HG03103 (cell line): ENCODE results near the gene COL5A1.
"Not testable (repeated sequence)": the region's sequence is repeated elsewhere in the genome, so short reads cannot be mapped to it uniquely, and the experiment has no call there.

Experiments used
- ATAC-seq: cut with Tn5 transposase; IDR thresholded peaks from one replicate; pipeline ENCODE4 v1.9.1; 2021; ENCODE audit warnings: low read depth; ENCODE audit not compliant: unreplicated experiment

Gene COL5A1

DNA sequence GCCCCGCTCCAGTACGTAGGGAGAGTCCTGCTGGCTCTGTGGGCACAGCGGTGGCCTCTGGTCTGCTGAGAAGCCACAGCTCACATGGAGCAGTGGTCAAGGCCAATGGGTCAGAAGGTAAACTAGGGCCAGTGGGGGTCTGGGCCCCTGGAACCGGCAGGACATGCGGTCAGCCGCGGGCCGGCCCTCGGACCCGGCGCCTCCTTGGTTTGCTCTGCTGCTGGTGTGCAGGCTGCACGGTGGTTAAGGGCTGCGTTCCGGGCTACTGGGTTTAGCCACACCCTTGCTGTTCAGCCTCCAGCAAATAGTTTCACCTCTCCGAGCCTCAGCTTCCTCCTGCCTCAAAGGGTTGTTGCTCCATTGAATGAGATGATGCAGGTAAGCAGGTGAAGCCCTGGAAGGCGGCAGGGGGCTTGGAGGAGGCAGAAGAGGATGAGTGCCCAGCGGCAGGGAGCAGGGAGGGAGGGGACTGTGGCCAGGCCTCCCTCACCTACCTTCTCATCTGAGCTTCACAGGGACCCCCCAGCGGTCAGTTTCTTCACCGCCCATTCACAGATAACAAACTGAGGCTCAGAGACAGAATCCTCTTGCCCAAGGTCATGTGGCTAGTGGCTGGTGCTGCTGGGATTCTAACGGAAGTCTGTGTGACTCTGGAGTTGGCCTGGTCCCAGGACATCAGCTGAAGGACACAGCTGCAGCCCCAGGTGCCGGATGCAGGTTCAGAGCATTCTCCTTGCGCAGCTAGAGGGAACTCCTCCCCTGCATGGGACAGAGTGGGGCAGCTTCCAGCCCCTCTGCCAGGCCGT, 3.7 kb upstream of the COL5A1 start:
- no peak for ATAC-seq

DNA sequence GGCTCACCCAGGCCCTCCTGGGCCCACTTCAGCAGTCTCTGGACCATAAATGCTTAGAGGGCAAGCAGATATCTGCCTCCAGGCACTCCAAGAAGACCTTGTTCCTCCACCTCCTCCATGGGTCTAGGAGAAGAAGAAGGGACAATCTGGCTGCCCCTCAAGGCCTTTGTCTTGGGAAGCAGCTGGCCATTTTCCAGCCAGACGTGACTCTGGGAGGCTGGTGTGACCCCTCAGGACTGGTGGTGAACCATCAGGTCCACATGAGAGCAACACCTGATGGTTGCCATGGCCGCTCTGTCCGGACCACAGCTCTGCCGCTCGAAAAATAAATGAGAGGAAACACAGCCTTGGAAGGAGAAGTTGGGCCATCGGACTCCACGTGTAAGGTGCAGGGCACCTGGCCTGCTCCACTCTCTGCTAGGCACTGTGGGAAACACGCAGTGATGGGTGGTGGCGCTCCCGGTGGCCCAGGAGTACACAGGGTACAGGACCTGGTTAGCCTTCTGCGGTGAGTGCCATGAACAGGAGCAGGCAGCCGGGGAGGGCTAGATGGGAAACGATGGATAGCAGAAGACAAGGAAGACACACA, 3.0 kb upstream of the COL5A1 start:
- ATAC-seq = no peak

DNA sequence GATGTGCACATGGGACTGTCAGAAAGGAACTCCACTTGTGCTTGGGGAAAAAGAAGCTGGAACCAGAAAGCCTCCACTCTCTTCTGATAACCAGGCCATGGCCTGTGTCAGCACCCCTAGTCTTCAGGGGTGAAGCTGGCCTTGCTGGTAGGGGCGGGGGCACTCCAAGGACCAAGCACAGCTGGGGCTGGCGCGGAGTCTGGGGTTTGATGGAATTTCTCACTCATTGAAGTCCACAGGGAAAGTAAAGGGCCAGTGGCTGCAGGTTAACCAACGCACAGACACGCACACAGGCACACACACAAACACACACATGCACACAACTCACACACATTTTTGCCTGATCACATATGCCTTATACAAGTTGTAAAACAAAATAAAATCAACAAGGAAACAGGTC, 1.6 kb upstream of the COL5A1 start:
- ATAC-seq = no peak

GRCh38 chr9:134640506-134641172, 964 bp upstream of the COL5A1 start:
- ATAC-seq = no peak

DNA sequence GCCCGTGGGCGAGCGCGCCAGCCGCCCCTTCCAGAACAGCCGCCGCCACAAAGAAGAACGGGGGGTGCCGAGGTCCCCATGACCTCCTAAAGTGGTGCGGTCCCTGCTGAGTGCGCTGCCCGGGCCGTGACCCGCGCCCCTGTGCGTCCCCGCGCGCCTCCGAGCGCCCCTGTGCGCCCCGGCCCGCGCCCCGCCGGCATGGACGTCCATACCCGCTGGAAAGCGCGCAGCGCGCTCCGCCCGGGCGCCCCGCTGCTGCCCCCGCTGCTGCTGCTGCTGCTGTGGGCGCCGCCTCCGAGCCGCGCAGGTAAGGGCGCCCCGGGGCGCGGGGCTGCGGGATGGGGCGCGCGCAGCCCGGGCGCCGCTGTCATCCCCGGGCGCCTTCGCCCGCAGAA, 384 bp downstream of the COL5A1 start:
- ATAC-seq = no peak

- no peak for ATAC-seq
Measured at GRCh38 chr9:134642385-134643181, 980 bp downstream of the COL5A1 start.

DNA sequence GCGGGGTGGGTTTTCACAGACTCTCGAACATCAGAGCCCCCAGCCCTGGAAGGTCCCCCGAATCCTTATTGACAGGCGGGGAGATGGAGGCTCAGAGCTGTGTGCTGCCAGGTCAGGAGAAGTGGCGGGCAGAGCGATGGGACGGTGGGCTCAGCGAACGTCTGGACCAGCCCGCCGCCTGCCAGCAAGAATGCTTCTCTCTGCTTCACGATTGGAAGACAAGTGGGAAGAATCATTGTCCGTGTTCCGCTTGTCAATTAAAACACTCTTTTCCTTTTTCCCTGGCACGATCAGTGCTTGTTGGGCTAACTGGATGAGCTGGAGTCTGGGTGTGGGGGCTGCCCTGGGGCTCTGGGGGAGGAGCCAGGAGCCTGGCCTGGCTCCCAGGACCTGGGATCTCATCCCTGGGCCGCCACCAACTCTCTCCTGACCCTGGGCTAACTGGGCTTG, 1.6 kb downstream of the COL5A1 start:
- no peak for ATAC-seq

DNA sequence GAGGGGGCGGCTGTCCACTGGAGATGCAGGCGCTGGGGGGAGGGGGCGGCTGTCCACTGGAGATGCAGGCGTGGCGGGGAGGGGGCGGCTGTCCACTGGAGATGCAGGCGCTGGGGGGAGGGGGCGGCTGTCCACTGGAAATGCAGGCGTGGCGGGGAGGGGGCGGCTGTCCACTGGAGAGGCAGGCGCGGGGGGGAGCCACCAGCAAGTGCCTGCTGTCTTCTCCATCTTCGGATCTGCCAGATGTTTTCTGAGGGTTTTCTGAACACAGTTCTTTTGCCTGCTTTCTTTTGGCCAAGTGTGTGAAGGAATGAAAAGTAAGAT, 2.8 kb downstream of the COL5A1 start:
- ATAC-seq = not testable (repeated sequence)

DNA sequence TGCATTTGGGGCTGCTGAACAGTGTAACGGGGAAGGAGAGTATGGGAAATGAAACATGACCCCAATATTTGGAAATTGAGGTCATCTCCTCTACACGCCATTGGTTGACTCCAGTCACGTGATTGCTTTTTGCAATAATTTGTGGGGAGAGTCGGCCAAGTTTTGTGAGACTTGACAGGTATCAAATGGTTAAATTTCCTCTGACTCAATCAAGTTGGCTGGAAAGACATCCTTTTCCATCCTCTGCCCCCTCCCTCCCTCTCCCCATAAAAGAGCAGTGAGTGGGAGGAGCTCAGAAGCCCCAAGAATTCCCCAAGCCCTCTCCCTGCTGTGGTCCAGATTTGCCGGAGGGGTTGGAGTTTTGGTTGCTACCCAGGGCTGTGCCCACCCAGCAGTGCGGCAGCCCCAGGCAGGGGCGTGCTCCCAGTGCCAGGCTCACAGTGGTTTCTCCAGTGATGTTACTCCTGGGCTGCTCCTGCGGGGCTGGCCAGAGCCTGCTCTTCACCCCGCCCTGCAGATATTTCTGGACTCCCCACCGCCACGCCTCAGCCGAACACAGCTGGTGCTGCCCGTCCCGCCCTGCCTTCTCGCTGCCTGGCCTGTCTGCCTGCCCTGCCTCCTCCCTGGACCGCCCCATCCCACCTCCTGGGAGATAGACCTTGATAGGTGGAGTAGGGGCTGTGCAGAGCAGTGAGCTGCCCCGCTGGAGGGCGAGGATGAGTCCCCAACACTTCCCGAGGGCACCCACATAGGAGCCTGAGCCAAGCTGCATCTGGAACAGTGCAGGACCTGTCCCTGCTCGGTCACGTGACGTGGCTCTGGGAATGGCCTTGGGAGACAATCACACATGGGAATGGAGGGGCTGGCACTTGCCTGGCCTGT, 3.4 kb downstream of the COL5A1 start:
- ATAC-seq = no peak

GRCh38 chr9:134645607-134646365, 4.2 kb downstream of the COL5A1 start:
- ATAC-seq = no peak

DNA sequence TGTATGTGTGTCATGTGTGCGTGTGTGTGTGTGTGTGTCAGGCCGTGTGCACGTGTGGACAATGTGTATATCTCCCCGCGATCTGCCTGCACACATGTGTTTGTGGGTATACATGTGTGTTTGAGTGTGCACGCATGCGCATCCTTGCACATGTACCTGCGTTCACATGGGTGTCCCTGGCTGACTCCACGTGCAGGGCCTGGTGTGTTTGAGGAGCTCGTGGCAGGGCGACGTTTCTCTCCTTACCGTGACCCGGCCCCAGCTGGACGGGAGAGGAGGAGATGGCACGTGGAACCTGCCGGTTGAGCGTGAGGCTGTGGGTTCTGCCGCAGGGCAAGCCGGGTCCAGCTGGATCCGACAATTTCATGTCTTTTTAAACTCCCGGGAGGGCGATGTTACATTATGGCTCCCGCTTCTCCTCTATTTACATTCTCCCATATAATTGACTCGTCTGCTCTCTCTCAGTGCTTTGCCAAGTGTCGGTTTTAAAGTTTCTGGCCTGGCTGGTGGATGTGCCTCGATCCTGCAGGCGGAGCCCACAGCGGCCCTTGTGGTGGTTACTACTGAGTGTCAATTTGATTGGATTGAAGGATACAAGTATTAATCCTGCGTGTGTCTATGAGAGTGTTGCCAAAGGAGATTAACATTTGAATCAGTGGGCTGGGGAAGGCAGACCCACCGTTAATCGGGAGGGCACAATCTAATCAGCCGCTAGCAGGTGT, 5.9 kb downstream of the COL5A1 start:
- no peak for ATAC-seq

GRCh38 chr9:134648701-134649530, 7.3 kb downstream of the COL5A1 start:
- no peak for ATAC-seq

DNA sequence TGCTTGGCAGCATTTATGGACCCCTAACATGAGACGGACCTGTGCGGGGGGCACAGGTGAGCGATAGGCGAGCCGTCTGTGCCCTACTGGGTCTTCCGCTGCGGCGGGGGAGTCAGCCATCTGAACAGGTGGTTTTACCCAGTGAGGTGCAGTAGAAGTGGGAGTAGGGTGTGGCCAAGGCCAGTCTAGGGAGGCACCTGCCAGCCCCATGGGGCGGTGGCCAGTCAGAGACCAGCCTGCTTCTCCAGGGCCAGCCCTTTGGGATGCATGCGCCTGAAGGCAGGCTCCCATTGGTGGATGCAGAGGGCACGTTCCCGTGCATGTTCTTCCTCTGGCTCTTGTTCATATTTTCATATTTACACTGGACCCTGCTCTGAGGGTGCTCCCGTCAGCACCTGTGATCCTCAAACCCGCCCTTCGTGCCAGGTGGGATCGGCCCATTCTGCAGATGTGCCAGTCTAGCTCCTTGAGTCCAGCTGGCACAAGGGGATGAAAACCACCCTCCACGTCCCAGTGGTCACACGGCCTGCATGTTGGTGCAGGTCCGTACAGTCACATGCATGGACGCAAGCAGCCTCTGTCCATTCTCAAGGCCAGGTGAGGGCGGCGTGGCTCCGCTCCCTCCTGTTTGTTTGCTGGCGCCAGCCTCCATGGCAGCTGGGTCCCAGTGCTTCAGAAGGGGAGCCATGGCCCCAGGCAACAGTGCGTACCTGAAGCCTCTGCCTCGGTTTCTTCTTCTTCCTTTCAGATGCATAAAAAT, 9.0 kb downstream of the COL5A1 start:
- ATAC-seq = no peak

- no peak for ATAC-seq
Measured at GRCh38 chr9:134651226-134651905, 9.8 kb downstream of the COL5A1 start.

GRCh38 chr9:134652291-134653225, 11.0 kb downstream of the COL5A1 start:
- no peak for ATAC-seq
